ENCODE data around the gene HOPX.
"Not testable (repeated sequence)": the region's sequence is repeated elsewhere in the genome, so short reads cannot be mapped to it uniquely, and the experiment has no call there.

The HOPX gene

GRCh38 chr4:56681158-56681852 lies at the start of gene HOPX:
TSS of gene HOPX (minus strand) at chr4:56681296. CDS start at chr4:56657816, 23,480 bp downstream.
- peak; percentile 66 for DNase-seq

- no peak for DNase-seq
Observed at GRCh38 chr4:56730097-56730496, 49.0 kb upstream of the HOPX start.

- no peak for DNase-seq
Observed at GRCh38 chr4:56728512-56728911, 47.4 kb upstream of the HOPX start.

- DNase-seq, result peak; percentile 63
Observed at GRCh38 chr4:56727150-56727549, 46.1 kb upstream of the HOPX start.

GRCh38 chr4:56726593-56726992 lies 45.5 kb upstream of the HOPX start:
- DNase-seq, result not testable (repeated sequence)

GRCh38 chr4:56723659-56724230 lies 42.6 kb upstream of the HOPX start:
- DNase-seq, result no peak

- DNase-seq, result no peak
Observed at GRCh38 chr4:56723201-56723605, 42.1 kb upstream of the HOPX start.

GRCh38 chr4:56708146-56708545 lies 27.1 kb upstream of the HOPX start:
- DNase-seq, result no peak

GRCh38 chr4:56705966-56706365 lies 24.9 kb upstream of the HOPX start:
- DNase-seq, result no peak

GRCh38 chr4:56705334-56705733 lies 24.2 kb upstream of the HOPX start:
- no peak for DNase-seq

- DNase-seq, result no peak
Observed at GRCh38 chr4:56704089-56704871, 23.2 kb upstream of the HOPX start.

- no peak for DNase-seq
Observed at GRCh38 chr4:56703378-56703777, 22.3 kb upstream of the HOPX start.

GRCh38 chr4:56701644-56702043 lies 20.5 kb upstream of the HOPX start:
- DNase-seq, result no peak

- no peak for DNase-seq
Observed at GRCh38 chr4:56701161-56701480, 20.0 kb upstream of the HOPX start.

- no peak for DNase-seq
Observed at GRCh38 chr4:56699537-56700105, 18.5 kb upstream of the HOPX start.

- peak; percentile 86 for DNase-seq
Observed at GRCh38 chr4:56698329-56698728, 17.2 kb upstream of the HOPX start.

GRCh38 chr4:56696056-56696455 lies 15.0 kb upstream of the HOPX start:
- DNase-seq, result no peak

GRCh38 chr4:56693476-56693875 lies 12.4 kb upstream of the HOPX start:
- DNase-seq, result not testable (repeated sequence)

GRCh38 chr4:56692576-56692975 lies 11.5 kb upstream of the HOPX start:
- no peak for DNase-seq

GRCh38 chr4:56691425-56691824 lies 10.3 kb upstream of the HOPX start:
- DNase-seq, result no peak

GRCh38 chr4:56690393-56690792 lies 9.3 kb upstream of the HOPX start:
- DNase-seq, result no peak

- no peak for DNase-seq
Observed at GRCh38 chr4:56689201-56689969, 8.3 kb upstream of the HOPX start.

- DNase-seq, result no peak
Observed at GRCh38 chr4:56688094-56688647, 7.1 kb upstream of the HOPX start.

All from islet precursor cell (in vitro differentiated cells).